Right lobe of liver (tissue), 6 donors: ENCODE data around the gene HOXC11. TPM values are rescaled to one million over a fixed set of nuclear protein-coding genes. Genes with fewer than 3 reads are reported as not detected.

Experiments
- ATAC-seq, 4 donors: fragments of 200-7000 bp; cut with Tn5 transposase; one replicate each; pipeline ENCODE4 v1.9.1; 2020; ENCODE audit warnings: mild to moderate bottlenecking in 4 of 4, moderate library complexity in 4 of 4
- DNase-seq, 3 donors: peaks; one replicate each; pipeline ENCODE4 v3.0.0-alpha.2; 2020
- H3K27ac ChIP-seq, 3 donors: fragments of 200-600 bp; one replicate each; pipeline ENCODE4 v1.8.0; 2022
- H3K27me3 ChIP-seq, 2 donors: fragments of 200-600 bp; one replicate each; pipeline ENCODE4 v1.8.0; 2022
- H3K36me3 ChIP-seq, 4 donors: fragments of 200-600 bp; sonication (generic) in 1 of 4; one replicate each; pipeline versions ENCODE4 v1.5.1 to v1.8.0; 2017 to 2022; ENCODE audit warnings: control low read depth in 1 of 4
- H3K4me1 ChIP-seq, 4 donors: fragments of 200-600 bp; sonication (generic) in 1 of 4; one replicate each; pipeline versions ENCODE4 v1.5.1 to v1.8.0; 2017 to 2022; ENCODE audit warnings: control low read depth in 1 of 4
- H3K4me3 ChIP-seq, 3 donors: fragments of 200-600 bp; one replicate each; pipeline ENCODE4 v1.8.0; 2022
- H3K9me3 ChIP-seq, 4 donors: fragments of 200-600 bp; sonication (generic) in 1 of 4; one replicate each; pipeline versions ENCODE4 v1.5.1 to v1.8.0; 2017 to 2022; ENCODE audit warnings: control low read depth in 1 of 4
- POLR2A ChIP-seq: fragments of 450-650 bp; IDR thresholded peaks from one replicate; pipeline ENCODE4 v1.6.1; 2017; ENCODE audit warnings: antibody characterized with exemption, mild to moderate bottlenecking
- WGBS: methylation state at CpG from one replicate; pipeline ENCODE4 v1.1.6; 2018; ENCODE audit warnings: low coverage, low lambda C conversion rate; ENCODE audit not compliant: insufficient coverage; ENCODE audit errors: missing lambda C conversion rate; 5-methylcytosine and 5-hydroxymethylcytosine counted together
- intact Hi-C, 2 donors: fragments of 100-400 bp; cut with DNase I; formaldehyde crosslinking; loops; one replicate each; pipeline versions ENCODE4 v1.11.2 to v1.14.1; 2022
- total RNA-seq, 6 experiments: library from RNA; depleted of rRNA in 2 of 6; stranded (reverse); fragments of >200 nt in 2 of 6; fragmentation: NEBNext Ultra II Directional in 3 of 6; extraction: Animal tissue kit (Norgen Biotek cat#: 25700) in 3 of 6; gene quantifications; one replicate each; pipeline versions ENCODE4 v1.1.0 to v1.2.4, GENCODE V29; 2016 to 2023
- TF ChIP-seq, protein P1 (sequence below), 4 donors: fragments of 200-600 bp in 3 of 4; fragments of 450-650 bp in 1 of 4; IDR thresholded peaks; one replicate each; pipeline versions ENCODE4 v1.5.1 to v1.8.0; 2016 to 2022; ENCODE audit warnings: antibody characterized with exemption in 4 of 4, mild to moderate bottlenecking in 2 of 4
- donor health status: DM: no; HTN: yes; CAD: no.
- donor health status: DM: no; HTN: no; CAD: no.
- donor health status: DM: no; HTN: no; CAD: no.
- donor health status: DM: no; HTN: yes; CAD: no.
- donor health status: DM: no; HTN: yes; CAD: no.

HOXC11 gene
- total RNA-seq, 6 experiments from 2014 or later = not detected

DNA sequence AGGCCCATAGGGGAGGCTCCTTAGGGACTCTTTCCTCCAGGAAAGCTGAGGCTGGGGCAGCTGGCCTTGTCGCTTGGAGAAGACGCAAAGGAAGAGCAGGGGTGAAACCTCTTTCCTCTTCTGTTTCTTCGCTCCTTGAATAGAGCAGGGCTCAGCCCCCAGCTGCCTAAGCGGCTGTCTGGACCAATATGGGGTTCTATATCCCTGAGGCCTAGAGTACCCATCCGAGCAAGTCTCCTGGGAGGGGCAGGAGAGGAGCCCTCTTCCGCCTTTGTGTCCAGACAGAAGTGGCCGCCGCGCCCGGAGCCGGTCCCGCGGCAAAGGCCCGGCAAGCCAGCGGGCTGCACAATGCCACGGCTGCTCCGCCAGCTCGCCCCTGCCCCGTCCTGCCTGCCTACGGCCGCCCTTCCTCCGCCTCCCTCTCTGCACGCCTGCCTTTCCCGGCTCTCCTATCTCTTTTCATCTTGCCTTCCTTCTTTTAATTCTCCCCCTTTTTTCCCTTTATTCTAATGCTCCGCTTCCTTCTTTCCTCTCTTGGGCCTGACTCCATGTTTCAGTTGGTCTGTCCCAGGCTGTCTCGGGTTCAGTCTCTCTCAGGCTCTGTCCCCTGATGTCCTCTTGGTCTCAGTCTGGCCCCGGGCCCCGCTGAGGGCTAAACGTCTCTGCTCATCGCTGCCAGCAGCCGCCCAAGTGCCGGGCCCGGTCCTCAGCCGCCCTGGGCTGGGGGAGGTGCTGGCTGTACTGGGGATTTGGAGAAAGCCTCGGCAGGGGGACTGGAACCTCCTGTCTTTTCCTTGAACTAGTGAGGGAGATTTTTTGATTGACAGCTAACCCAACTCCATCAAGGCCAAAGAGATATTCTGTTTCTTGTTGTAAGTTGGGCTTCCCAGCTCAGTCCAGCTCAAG is 24.5 kb downstream of the HOXC11 start:
- 7% methylated on average over 19 of the region's 35 CpGs for WGBS
- H3K27me3 ChIP-seq = peaks cover 8 to 66% of the 10 kb centered on the region in 2 donors
- DNase-seq = no peak
- no peaks in the 10 kb centered on the region for H3K36me3 ChIP-seq
- no peak overlapping the region for H3K27ac ChIP-seq
- TF ChIP-seq POLR2A = no peak
- TF ChIP-seq, protein P1, sequence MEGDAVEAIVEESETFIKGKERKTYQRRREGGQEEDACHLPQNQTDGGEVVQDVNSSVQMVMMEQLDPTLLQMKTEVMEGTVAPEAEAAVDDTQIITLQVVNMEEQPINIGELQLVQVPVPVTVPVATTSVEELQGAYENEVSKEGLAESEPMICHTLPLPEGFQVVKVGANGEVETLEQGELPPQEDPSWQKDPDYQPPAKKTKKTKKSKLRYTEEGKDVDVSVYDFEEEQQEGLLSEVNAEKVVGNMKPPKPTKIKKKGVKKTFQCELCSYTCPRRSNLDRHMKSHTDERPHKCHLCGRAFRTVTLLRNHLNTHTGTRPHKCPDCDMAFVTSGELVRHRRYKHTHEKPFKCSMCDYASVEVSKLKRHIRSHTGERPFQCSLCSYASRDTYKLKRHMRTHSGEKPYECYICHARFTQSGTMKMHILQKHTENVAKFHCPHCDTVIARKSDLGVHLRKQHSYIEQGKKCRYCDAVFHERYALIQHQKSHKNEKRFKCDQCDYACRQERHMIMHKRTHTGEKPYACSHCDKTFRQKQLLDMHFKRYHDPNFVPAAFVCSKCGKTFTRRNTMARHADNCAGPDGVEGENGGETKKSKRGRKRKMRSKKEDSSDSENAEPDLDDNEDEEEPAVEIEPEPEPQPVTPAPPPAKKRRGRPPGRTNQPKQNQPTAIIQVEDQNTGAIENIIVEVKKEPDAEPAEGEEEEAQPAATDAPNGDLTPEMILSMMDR (IDR thresholded peaks at IDR 0.05) = no peak
- no peaks in the 10 kb centered on the region for H3K9me3 ChIP-seq
- ATAC-seq = no peak
- H3K4me3 ChIP-seq = no peak overlapping the region
- intact Hi-C loops = no loop called here
- H3K4me1 ChIP-seq = peaks cover 0 to 29% (median 2%) of the 10 kb centered on the region in 4 donors

DNA sequence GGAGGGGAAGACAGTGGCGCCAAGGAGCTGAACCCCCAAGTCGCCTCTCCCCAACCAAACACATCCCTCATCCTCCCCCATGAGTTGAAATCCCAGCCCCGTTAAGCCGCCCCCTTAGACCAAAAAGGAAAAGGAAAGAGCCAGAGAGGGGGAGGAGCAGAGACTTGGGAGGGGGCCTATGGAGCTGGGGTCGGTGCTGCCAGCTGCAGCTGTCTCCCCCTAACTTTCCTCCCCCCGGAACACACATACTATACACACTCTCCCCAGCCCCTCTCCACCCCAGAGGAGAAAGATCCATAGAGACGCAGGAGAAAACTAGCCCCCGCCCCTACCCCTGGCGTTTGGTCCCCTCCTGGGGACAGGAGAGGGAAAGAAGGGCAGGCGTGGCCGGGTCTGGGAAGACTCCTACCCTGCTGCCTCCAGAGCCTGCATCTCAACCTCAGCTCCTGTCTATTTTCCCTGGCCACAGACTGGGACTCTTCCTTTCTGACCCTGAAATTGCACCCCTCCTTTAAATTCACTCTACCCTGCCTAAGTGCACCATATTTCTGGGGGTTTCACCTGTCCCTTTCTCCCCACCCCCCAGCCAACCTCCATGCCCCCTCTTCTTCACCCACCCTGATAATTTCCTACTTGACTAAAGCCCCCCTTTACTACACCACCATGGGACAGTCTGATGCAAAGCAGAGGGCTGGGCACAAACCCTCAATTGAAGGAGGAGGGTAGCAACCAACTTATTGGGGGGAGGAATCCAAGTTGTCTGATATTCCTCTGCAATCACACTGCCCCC is 25.4 kb downstream of the HOXC11 start:
- intact Hi-C loops = no loop called here
- Histone ChIP-seq H3K4me3 (no peak overlapping the region), H3K27me3 (peaks cover 8 to 65% of the 10 kb centered on the region in 2 donors), H3K9me3 (no peaks in the 10 kb centered on the region), H3K36me3 (no peaks in the 10 kb centered on the region), H3K4me1 (peaks cover 0 to 29% (median 2%) of the 10 kb centered on the region in 4 donors), H3K27ac (no peak overlapping the region)
- TF ChIP-seq, protein P1 (IDR thresholded peaks at IDR 0.05) = no peak
- no peak for TF ChIP-seq POLR2A
- WGBS = 10% methylated on average over 5 of the region's 11 CpGs
- no peak for ATAC-seq
- no peak for DNase-seq

DNA sequence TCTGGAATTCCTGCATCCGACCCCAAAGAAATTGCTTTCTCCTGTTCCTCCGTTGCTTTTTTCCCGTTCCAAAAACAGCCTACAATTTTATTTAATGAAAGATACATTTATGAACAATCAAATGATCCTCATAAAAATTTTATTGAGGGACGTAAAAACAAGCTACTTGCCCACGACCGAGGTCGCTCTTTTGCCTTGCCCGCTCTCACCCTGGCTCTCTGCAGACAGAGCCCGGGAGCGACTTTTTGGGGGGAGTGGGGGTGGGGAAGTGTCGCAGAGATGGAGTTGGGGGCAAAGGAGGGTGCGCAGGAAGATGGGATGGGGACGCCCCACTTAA is 25.9 kb downstream of the HOXC11 start:
- WGBS = 5% methylated on average over 13 of the region's 13 CpGs
- H3K27me3 ChIP-seq = peaks cover 8 to 59% of the 10 kb centered on the region in 2 donors
- H3K27ac ChIP-seq = no peak overlapping the region
- H3K9me3 ChIP-seq = no peaks in the 10 kb centered on the region
- ATAC-seq = no peak
- intact Hi-C loops = no loop called here
- H3K4me1 ChIP-seq = peaks cover 0 to 29% (median 2%) of the 10 kb centered on the region in 4 donors
- no peak for DNase-seq
- H3K36me3 ChIP-seq = no peaks in the 10 kb centered on the region
- no peak overlapping the region for H3K4me3 ChIP-seq
- TF ChIP-seq, protein P1 (IDR thresholded peaks at IDR 0.05) = no peak
- TF ChIP-seq POLR2A = no peak

DNA sequence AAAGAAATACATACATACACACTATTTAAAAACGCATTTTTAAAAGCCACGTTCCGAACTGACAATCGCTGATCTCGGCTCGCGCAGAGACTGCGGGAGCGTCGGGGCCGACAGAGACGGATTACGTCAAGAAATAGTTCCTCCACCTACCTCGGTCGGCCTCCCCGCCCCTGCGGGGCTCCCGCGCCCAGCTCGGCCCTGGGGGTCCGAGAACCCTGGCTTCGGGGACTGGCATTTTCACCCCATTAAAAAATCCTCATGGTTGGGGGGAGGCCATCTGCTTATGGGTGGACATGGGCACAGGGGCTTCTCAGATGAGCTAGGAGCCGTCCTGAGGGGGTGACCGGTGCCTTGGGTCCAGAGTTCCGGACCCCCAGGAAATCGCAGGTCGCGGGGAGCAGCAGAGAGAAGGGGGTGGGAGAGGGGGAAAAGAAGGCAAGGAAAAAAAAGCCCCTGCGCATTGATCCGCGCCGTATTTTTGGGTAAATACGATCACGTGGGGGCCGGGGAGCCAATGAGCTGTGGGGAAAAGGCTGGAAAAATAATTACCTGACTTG is 26.7 kb downstream of the HOXC11 start:
- peaks cover 0 to 22% (median 0%) of the 10 kb centered on the region in 4 donors for H3K4me1 ChIP-seq
- H3K4me3 ChIP-seq = no peak overlapping the region
- WGBS = 5% methylated on average over 26 of the region's 35 CpGs
- H3K27ac ChIP-seq = no peak overlapping the region
- peaks cover 6 to 52% of the 10 kb centered on the region in 2 donors for H3K27me3 ChIP-seq
- intact Hi-C loops = no loop called here
- no peak for DNase-seq
- H3K36me3 ChIP-seq = no peaks in the 10 kb centered on the region
- TF ChIP-seq, protein P1 (IDR thresholded peaks at IDR 0.05) = no peak
- no peak for TF ChIP-seq POLR2A
- H3K9me3 ChIP-seq = no peaks in the 10 kb centered on the region
- no peak for ATAC-seq
